ENCODE data around the gene OR2F1.

OR2F1 gene

GRCh38 chr7:143953421-143953820 is 1.2 kb upstream of the OR2F1 start:
- DNase-seq (ENCODE audit: low spot score) (no peak), FAIRE-seq (no peak)

GRCh38 chr7:143954135-143954534 is 509 bp upstream of the OR2F1 start:
- FAIRE-seq (no peak), DNase-seq (ENCODE audit: low spot score) (no peak)

DNA sequence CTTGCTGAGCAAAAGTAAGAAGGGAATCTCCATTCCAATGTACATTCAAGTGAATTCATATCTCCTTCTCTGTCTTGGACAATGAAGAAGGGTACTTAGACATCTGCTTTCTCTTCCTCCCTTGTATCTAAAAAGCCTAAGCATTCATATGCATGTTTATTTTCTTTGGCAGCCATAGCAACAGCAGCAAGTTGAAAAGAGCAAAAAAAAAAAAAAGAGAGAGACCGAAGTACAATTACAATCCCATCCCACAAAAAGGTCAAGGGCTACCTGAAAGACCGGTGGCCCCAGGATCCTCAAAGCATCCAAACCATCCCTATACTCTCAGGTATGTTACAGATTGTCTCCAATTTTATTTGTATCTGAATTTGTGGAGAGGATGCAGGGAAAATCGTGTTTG is 4.1 kb downstream of the OR2F1 start:
- DNase-seq (ENCODE audit: low spot score), result no peak
- FAIRE-seq, result no peak

DNA sequence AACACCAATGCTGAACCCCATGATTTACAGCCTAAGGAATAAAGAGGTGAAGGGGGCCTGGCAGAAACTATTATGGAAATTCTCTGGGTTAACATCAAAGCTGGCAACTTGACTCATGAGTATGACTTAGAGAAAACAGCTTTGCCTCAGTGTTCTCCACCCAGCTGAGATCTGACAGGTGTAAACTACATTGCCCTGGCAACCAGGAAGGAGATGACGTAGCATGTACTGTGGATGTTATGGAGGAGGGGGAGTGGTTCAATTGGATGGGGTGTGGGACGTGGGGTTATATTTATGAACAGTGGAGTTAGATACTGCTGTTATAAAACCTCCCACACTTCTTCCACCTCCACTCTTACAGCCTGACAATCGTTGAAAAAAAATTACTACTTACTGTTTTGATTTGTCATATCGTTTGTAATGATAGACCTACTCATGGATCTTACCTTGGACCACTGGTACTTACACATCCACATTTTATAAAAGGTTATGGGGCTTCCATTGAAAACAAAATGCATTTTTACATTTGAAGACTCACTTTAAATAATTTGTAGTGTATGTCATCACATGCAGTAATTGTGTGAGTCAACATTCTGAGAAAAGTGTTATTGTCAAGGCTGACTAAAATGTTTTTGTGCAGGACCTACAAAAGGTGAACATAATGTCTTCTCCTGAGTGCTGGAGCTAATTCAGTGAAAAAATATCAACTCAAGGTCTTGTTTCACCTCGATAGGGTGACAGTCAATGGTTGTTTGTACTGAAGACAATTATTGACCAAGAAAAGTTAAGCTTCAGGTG is 6.4 kb downstream of the OR2F1 start:
- FAIRE-seq, result no peak
- no peak for DNase-seq (ENCODE audit: low spot score)

DNA sequence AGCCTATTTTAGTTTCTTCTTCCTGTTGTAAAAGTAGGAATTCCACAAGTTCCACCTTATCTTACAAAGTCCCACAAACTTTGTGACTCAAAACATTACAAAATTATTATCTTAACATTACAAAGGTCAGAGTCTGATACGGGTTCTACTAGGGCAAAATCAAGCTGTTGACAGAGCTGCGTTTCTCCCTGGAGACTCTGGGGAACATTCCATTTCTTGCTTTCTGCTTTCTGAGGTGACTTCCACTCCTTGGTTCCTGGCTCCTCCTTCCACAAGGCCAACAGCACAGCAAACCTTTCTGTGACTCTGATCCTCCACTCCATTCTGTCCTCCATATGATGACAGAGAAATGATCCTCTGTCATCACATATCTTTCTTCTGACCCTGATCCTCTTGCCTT is 10.6 kb downstream of the OR2F1 start:
- FAIRE-seq (no peak), DNase-seq (ENCODE audit: low spot score) (no peak)

GRCh38 chr7:143967398-143967797 is 12.8 kb downstream of the OR2F1 start:
- FAIRE-seq (no peak), DNase-seq (ENCODE audit: low spot score) (no peak)

GRCh38 chr7:143973870-143974416 is 19.3 kb downstream of the OR2F1 start:
- FAIRE-seq, result no peak
- DNase-seq (ENCODE audit: low spot score), result no peak

GRCh38 chr7:143974459-143974858 is 19.8 kb downstream of the OR2F1 start:
- no peak for FAIRE-seq
- no peak for DNase-seq (ENCODE audit: low spot score)

DNA sequence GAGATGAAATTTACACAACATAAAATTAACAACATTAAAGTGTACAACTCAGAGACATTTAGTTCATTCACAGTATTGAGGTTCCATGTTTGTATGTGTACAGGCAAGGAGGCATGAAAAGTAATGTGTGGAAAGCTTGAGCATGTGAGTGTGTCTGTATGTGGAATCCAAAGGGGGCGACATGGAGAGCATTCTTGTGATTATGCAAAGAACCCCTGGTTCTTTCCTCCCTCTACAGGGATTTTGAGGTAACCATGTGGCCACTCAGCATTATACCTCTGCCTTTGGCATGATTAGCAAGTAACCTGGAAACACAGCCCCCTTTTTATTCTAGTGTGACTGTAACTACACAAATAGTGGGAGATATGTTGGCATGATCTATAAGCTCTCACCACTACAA is 21.0 kb downstream of the OR2F1 start:
- FAIRE-seq, result no peak
- no peak for DNase-seq (ENCODE audit: low spot score)

DNA sequence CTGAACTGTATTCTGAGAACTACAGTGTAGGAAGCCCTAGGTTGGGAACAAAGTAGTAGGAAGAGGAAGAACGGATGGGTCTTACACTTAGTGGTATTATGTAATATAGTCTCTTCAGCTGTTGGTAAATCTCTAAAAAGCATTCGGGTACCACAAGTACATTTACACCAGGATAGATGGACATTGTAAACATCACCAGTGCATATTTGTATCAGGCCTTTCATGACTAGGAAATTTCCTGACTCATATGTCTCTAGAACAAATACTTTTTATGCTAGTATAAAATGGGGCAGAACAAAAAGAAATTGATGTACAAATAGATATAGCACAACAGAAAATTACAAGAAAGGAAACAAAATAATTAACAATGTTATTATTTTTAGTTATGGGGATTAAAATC is 23.9 kb downstream of the OR2F1 start:
- no peak for FAIRE-seq
- no peak for DNase-seq (ENCODE audit: low spot score)

DNA sequence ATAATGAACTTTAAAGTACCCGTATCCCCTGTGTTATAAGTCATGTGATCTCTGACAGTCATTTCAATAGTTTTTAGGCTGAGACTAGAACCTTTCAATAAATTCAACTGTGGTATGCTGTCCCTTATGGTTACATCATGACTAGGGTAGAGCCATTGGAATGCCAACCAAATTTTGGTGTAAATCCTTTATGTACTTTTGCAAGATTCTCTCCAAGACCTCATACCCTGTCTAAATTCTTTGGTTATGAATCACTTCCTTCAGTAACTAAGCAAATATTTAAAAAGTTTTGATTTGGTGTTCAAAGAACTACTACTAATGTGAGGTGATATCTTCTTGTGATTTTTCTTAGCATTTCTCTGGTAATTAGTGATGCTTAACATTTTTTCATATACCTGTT is 24.7 kb downstream of the OR2F1 start:
- FAIRE-seq (peak; percentile 83), DNase-seq (ENCODE audit: low spot score) (peak; percentile 87)

GRCh38 chr7:143979998-143980397 is 25.4 kb downstream of the OR2F1 start:
- DNase-seq (ENCODE audit: low spot score) (no peak), FAIRE-seq (no peak)

DNA sequence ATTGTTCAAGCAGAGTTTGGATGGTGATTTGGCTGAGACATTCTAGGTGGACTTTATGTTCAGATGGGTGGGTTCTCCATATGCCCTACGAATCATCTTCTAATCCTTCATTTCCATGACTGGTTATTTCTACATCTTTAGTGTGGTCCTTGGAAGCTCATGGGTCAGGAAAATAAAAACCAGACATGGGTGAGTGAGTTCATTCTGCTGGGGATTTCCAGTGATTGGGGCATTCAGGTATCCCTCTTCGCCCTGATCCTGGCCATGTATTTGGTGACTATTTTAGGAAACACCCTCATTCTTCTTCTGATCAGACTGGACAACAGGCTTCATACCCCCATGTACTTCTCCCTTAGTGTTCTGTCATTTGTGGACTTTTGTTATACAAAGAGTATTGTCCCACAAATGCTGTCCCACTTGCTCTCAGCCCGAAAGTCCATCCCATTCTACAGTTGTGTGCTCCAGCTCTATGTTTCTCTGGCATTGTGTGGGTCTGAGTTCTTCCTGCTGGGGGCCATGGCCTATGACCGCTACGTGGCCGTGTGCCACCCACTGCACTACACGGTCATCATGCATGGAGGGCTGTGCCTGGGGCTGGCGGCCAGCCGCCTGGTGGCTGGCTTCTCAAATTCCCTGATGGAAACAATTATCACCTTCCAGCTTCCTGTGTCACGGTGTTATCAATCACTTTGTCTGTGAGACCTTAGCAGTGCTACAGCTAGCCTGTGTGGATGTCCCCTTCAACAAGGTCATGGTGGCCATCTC is 26.3 kb downstream of the OR2F1 start:
- FAIRE-seq (no peak), DNase-seq (ENCODE audit: low spot score) (peak; percentile 73)

DNA sequence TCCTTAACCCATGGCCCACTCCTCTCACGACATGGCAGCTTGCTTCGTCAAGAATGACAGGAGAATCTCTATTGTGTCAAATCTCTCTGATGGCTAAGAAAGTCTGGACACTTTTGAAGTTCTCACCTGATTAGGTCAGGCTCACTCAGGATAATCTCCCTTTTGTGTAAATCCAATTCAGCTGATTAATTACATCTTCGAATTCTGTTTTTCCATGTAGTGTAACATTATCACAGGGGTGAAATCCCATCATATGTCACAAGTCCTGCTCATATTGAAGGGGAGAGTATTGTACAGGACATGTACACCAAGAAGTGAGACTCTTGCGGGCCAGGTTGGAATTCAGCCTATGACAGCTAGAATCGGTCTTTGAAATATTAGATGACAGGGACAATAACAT is 29.3 kb downstream of the OR2F1 start:
- FAIRE-seq (no peak), DNase-seq (ENCODE audit: low spot score) (no peak)

DNA sequence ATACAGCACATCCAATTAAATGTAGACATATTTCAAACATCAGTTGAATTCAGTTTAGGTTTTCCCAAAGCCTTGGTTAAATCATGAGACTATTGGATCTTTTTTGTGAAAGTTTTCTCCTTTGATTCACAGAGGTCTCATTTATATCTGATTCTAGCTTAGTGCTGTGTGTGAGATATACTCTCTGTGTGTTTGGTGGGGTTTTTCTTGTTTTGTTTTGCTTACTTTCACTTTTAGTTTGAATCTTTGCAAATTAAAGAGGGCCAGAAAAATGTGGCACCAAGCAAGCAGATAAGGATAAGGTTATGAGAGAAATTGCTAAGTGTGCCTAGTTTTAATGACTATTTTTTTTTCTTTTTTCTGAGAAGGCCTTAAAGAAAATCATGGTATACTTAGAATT is 32.9 kb downstream of the OR2F1 start:
- FAIRE-seq (no peak), DNase-seq (ENCODE audit: low spot score) (no peak)

- DNase-seq (ENCODE audit: low spot score), result no peak
- FAIRE-seq, result no peak
These were observed 34.5 kb downstream of the OR2F1 start for GRCh38 chr7:143988976-143989745.

GRCh38 chr7:143992670-143993069 is 38.0 kb downstream of the OR2F1 start:
- FAIRE-seq (no peak), DNase-seq (ENCODE audit: low spot score) (no peak)

- no peak for DNase-seq (ENCODE audit: low spot score)
- no peak for FAIRE-seq
These were observed 39.3 kb downstream of the OR2F1 start for GRCh38 chr7:143993924-143994323.

DNA sequence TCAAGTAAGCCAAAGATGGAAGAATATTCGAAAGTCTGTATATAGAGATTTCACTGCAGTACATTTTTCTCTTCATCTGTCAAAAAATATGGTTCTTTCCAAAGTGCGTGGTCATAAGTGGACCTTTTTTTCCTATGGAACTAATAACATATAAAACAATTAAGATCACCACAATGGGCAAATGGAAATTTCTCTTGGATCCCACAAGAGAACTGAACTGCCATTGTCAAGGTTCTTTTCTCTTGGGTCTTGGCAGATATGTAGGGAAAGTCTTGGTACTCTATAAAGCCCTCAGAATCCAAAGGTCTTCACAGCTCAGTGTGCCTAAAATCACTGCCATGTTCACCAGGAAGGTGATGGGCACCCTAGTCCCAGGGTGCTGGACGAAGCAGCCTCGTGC is 45.4 kb downstream of the OR2F1 start, which contains the start of gene OR6B1:
Gene OR6B1, plus strand, starts transcription at position 301 of the 400 bp plus-strand sequence. CDS start 3,677 bp downstream, outside the sequence.
- no peak for DNase-seq (ENCODE audit: low spot score)
- FAIRE-seq, result no peak

DNA sequence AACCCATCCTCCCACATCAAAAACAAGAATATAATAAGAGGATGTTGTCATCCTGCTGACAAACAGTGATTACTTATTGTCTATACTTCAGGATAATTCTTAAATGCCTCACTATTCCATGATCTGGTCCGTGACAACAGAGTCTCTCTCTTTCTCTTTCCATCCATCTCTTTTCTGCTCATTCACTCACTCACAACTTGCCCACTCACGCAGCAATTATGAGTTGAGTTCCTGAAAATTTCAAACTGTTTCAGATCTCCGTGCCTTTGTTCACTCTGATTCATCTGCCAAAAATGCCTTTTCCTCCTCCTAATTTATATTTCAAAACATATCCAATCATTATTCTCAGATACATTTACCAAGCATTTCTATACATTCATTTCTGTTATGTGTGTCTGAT is 46.9 kb downstream of the OR2F1 start:
- DNase-seq (ENCODE audit: low spot score), result no peak
- FAIRE-seq, result no peak

- no peak for DNase-seq (ENCODE audit: low spot score)
- FAIRE-seq, result no peak
These were observed 50.1 kb downstream of the OR2F1 start for GRCh38 chr7:144004703-144005102.

Measured in RCC 7860 (cell line).